HEK293 (cell line): ENCODE measurements around the gene ALOX12B.

Experiments used
- CTCF ChIA-PET: fragments of 350-600 bp; formaldehyde crosslinking; extraction: SDS; loops from one replicate; lab custom pipeline; 2021; ENCODE audit warnings: antibody characterized with exemption; lab: Yijun Ruan, JAX
- POLR2A ChIA-PET: fragments of 300-600 bp; formaldehyde crosslinking; extraction: SDS; loops from one replicate; lab custom pipeline; 2020; ENCODE audit warnings: antibody characterized with exemption, inconsistent platforms; lab: Yijun Ruan, JAX
- H3K27ac ChIP-seq: fragments of 200-500 bp; sonication (Bioruptor generic); 2 replicates; pipeline ENCODE4 v1.5.1; 2014; ENCODE audit warnings: low read depth, low read length, control low read depth, inconsistent platforms; ENCODE audit errors: extremely low read depth
- H3K36me3 ChIP-seq, 2 experiments: fragments of 200-500 bp in 1 of 2; sonication (Bioruptor generic) in 1 of 2; 1 replicate in 1 of 2; 2 replicates in 1 of 2; pipeline ENCODE4 v1.5.1; 2014 to 2017; ENCODE audit warnings: inconsistent platforms in 2 of 2, low read length in 2 of 2; ENCODE audit not compliant: control insufficient read depth in 2 of 2, insufficient read depth in 1 of 2
- H3K4me1 ChIP-seq: fragments of 200-500 bp; sonication (Bioruptor generic); 2 replicates; pipeline ENCODE4 v1.5.1; 2014; ENCODE audit warnings: mild to moderate bottlenecking, low read length, inconsistent platforms; ENCODE audit not compliant: control insufficient read depth, insufficient read depth
- H3K4me3 ChIP-seq: 2 replicates; pipeline ENCODE4 v1.5.1; 2011; ENCODE audit warnings: low read depth, mild to moderate bottlenecking, control low read depth, low read length, moderate library complexity
- H3K9me3 ChIP-seq: fragments of 200-500 bp; sonication (Bioruptor generic); 2 replicates; pipeline ENCODE4 v1.5.1; 2014; ENCODE audit warnings: low read depth, low read length, inconsistent platforms; ENCODE audit not compliant: control insufficient read depth, insufficient read depth
- CTCF ChIP-seq: fragments of 450-650 bp; formaldehyde crosslinking; IDR thresholded peaks from 2 replicates; pipeline ENCODE4 v1.5.1; 2016; ENCODE audit warnings: missing biosample characterization, missing genetic modification characterization
- FEZF1 ChIP-seq: fragments of 450-650 bp; formaldehyde crosslinking; IDR thresholded peaks from 2 replicates; pipeline ENCODE4 v1.5.1; 2016; ENCODE audit warnings: missing biosample characterization, missing genetic modification characterization
- GFI1B ChIP-seq: fragments of 450-650 bp; formaldehyde crosslinking; IDR thresholded peaks from 2 replicates; pipeline ENCODE4 v1.5.1; 2016; ENCODE audit warnings: missing biosample characterization, missing genetic modification characterization
- GLIS1 ChIP-seq: fragments of 450-650 bp; formaldehyde crosslinking; IDR thresholded peaks from 2 replicates; pipeline ENCODE4 v1.5.1; 2016; ENCODE audit warnings: missing biosample characterization, missing genetic modification characterization
- HOXC10 ChIP-seq: sonication (generic); formaldehyde crosslinking; IDR thresholded peaks from 2 replicates; pipeline ENCODE4 v1.8.1; 2023; ENCODE audit warnings: mild to moderate bottlenecking, missing genetic modification reagents
- KLF1 ChIP-seq: fragments of 450-650 bp; formaldehyde crosslinking; IDR thresholded peaks from 2 replicates; pipeline ENCODE4 v1.5.1; 2016; ENCODE audit warnings: missing biosample characterization, missing genetic modification characterization
- KLF10 ChIP-seq: fragments of 450-650 bp; IDR thresholded peaks from 2 replicates; pipeline ENCODE4 v1.5.1; 2018; ENCODE audit warnings: missing biosample characterization, mild to moderate bottlenecking, missing genetic modification characterization
- KLF8 ChIP-seq: fragments of 450-650 bp; formaldehyde crosslinking; IDR thresholded peaks from 2 replicates; pipeline ENCODE4 v1.5.1; 2016; ENCODE audit warnings: missing biosample characterization, missing genetic modification characterization
- PBX3 ChIP-seq: sonication (generic); formaldehyde crosslinking; IDR thresholded peaks from 2 replicates; pipeline ENCODE4 v1.8.1; 2022; ENCODE audit warnings: mild to moderate bottlenecking, moderate library complexity, missing genetic modification reagents
- SETDB1 ChIP-seq: IDR thresholded peaks from one replicate; pipeline ENCODE4 v1.6.1; 2017; ENCODE audit warnings: mild to moderate bottlenecking, low read length, moderate library complexity, mixed read lengths; ENCODE audit not compliant: insufficient read length
- SP3 ChIP-seq: fragments of 450-650 bp; formaldehyde crosslinking; IDR thresholded peaks from 2 replicates; pipeline ENCODE4 v1.5.1; 2016; ENCODE audit warnings: missing biosample characterization, missing genetic modification characterization
- ZNF133 ChIP-seq: fragments of 450-650 bp; formaldehyde crosslinking; IDR thresholded peaks from 2 replicates; pipeline ENCODE4 v1.5.1; 2016; ENCODE audit warnings: missing biosample characterization, missing genetic modification characterization
- ZNF140 ChIP-seq: fragments of 450-650 bp; formaldehyde crosslinking; IDR thresholded peaks from 2 replicates; pipeline ENCODE4 v1.5.1; 2016; ENCODE audit warnings: missing biosample characterization, missing genetic modification characterization
- ZNF211 ChIP-seq: fragments of 450-650 bp; formaldehyde crosslinking; IDR thresholded peaks from 2 replicates; pipeline ENCODE4 v1.5.1; 2016; ENCODE audit warnings: low read depth, missing biosample characterization, missing genetic modification characterization
- ZNF335 ChIP-seq: fragments of 450-650 bp; formaldehyde crosslinking; conservative IDR thresholded peaks from 2 replicates; pipeline ENCODE4 v1.5.1; 2016; ENCODE audit warnings: missing biosample characterization, missing genetic modification characterization
- ZNF366 ChIP-seq: fragments of 450-650 bp; formaldehyde crosslinking; conservative IDR thresholded peaks from 2 replicates; pipeline ENCODE4 v1.5.1; 2016; ENCODE audit warnings: missing biosample characterization, missing genetic modification characterization
- ZNF423 ChIP-seq: fragments of 450-650 bp; formaldehyde crosslinking; IDR thresholded peaks from 2 replicates; pipeline ENCODE4 v1.5.1; 2016; ENCODE audit warnings: missing biosample characterization, missing genetic modification characterization
- ZNF426 ChIP-seq: fragments of 450-650 bp; formaldehyde crosslinking; IDR thresholded peaks from 2 replicates; pipeline ENCODE4 v1.5.1; 2017; ENCODE audit warnings: missing biosample characterization, missing genetic modification characterization, mild to moderate bottlenecking, inconsistent platforms, moderate library complexity
- ZNF548 ChIP-seq: fragments of 450-650 bp; formaldehyde crosslinking; IDR thresholded peaks from 2 replicates; pipeline ENCODE4 v1.5.1; 2016; ENCODE audit warnings: missing biosample characterization, missing genetic modification characterization
- ZNF621 ChIP-seq: fragments of 450-650 bp; formaldehyde crosslinking; IDR thresholded peaks from 2 replicates; pipeline ENCODE4 v1.5.1; 2017; ENCODE audit warnings: missing biosample characterization, missing genetic modification characterization
- ZNF654 ChIP-seq: fragments of 450-650 bp; formaldehyde crosslinking; IDR thresholded peaks from 2 replicates; pipeline ENCODE4 v1.5.1; 2016; ENCODE audit warnings: low read depth, missing biosample characterization, missing genetic modification characterization
- ZNF76 ChIP-seq: fragments of 450-650 bp; formaldehyde crosslinking; IDR thresholded peaks from 2 replicates; pipeline ENCODE4; 2016; ENCODE audit warnings: low read depth, missing biosample characterization, missing genetic modification characterization, borderline replicate concordance
- TF ChIP-seq, protein P1 (sequence below): fragments of 450-650 bp; formaldehyde crosslinking; IDR thresholded peaks from 2 replicates; pipeline ENCODE4 v1.5.1; 2017; ENCODE audit warnings: missing biosample characterization, missing genetic modification characterization
- TF ChIP-seq, protein P2 (sequence below): fragments of 450-650 bp; formaldehyde crosslinking; IDR thresholded peaks from 2 replicates; pipeline ENCODE4 v1.5.1; 2017; ENCODE audit warnings: missing biosample characterization, missing genetic modification characterization
- TF ChIP-seq, protein P3 (sequence below): fragments of 450-650 bp; formaldehyde crosslinking; IDR thresholded peaks from 2 replicates; pipeline ENCODE4 v1.5.1; 2016; ENCODE audit warnings: missing biosample characterization, missing genetic modification characterization

ALOX12B gene

GRCh38 chr17:8095361-8095760, 7.8 kb upstream of the ALOX12B start:
- Histone ChIP-seq H3K36me3 (no peaks in the 10 kb centered on the region), H3K4me3 (no peak overlapping the region), H3K27ac (no peak overlapping the region), H3K9me3 (no peaks in the 10 kb centered on the region), H3K4me1 (no peaks in the 10 kb centered on the region)
- ChIA-PET POLR2A (no interaction called here), CTCF (interaction anchor here (13.6 to 27.3 kb wide), 2 partner anchors 10 to 18 kb away, joined by 288 to 561 read pairs; no protein-coding TSS in a partner anchor)
- TF ChIP-seq CTCF (tag by site-specific recombination), result peak; percentile 62
- no peak for TF ChIP-seq SP3 (tag by site-specific recombination)

GRCh38 chr17:8091033-8091687, 3.6 kb upstream of the ALOX12B start:
- no peaks in the 10 kb centered on the region for H3K4me1 ChIP-seq
- no peak overlapping the region for H3K4me3 ChIP-seq
- TF ChIP-seq KLF8 (tag by site-specific recombination) (no peak), ZNF423 (tag by site-specific recombination) (no peak), ZNF548 (tag by site-specific recombination) (no peak), ZNF76 (tag by site-specific recombination) (no peak), ZNF140 (tag by site-specific recombination) (no peak), ZNF211 (no peak), ZNF133 (no peak), ZNF621 (tag by site-specific recombination) (no peak), PBX3 (CRISPR knock-in tag) (no peak), ZNF426 (tag by site-specific recombination) (no peak), GFI1B (tag by site-specific recombination) (no peak), GLIS1 (tag by site-specific recombination) (no peak)
- TF ChIP-seq, protein P1, sequence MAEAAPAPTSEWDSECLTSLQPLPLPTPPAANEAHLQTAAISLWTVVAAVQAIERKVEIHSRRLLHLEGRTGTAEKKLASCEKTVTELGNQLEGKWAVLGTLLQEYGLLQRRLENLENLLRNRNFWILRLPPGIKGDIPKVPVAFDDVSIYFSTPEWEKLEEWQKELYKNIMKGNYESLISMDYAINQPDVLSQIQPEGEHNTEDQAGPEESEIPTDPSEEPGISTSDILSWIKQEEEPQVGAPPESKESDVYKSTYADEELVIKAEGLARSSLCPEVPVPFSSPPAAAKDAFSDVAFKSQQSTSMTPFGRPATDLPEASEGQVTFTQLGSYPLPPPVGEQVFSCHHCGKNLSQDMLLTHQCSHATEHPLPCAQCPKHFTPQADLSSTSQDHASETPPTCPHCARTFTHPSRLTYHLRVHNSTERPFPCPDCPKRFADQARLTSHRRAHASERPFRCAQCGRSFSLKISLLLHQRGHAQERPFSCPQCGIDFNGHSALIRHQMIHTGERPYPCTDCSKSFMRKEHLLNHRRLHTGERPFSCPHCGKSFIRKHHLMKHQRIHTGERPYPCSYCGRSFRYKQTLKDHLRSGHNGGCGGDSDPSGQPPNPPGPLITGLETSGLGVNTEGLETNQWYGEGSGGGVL (tag by site-specific recombination), result no peak
- no peaks in the 10 kb centered on the region for H3K9me3 ChIP-seq
- H3K36me3 ChIP-seq, result no peaks in the 10 kb centered on the region
- no peak overlapping the region for H3K27ac ChIP-seq
- CTCF ChIA-PET, result interaction anchor here (0.7 to 27.3 kb wide), 8 partner anchors 14 to 158 kb away, joined by 3 to 561 read pairs (median 5); no protein-coding TSS in a partner anchor
- POLR2A ChIA-PET, result interaction anchor here (0.7 kb wide), 1 partner anchor 82 kb away, joined by 6 read pairs; no protein-coding TSS in a partner anchor

DNA sequence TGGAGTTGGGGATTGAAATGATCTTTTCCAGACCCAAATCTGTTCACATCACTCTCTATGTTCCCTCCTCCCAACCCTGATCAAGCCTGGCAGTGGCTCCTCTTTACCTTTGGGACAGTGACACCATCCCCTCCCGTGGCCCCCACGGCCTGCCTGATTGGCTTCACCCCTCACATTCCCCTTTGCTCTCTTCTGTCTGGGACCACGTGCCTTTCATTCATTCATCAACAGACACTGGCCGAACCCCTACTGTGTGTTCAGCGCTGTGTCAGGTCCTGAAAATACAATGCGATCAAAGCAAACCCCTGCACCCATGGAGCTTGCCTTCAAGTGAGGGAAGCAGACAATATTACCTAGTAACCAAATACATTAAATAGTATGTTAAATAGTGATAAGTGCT, 2.2 kb upstream of the ALOX12B start:
- no peak overlapping the region for H3K27ac ChIP-seq
- no peaks in the 10 kb centered on the region for H3K4me1 ChIP-seq
- CTCF ChIA-PET, result interaction anchor here (0.6 to 27.3 kb wide), 5 partner anchors 13 to 288 kb away, joined by 3 to 561 read pairs (median 5); no protein-coding TSS in a partner anchor
- no peaks in the 10 kb centered on the region for H3K36me3 ChIP-seq
- POLR2A ChIA-PET, result no interaction called here
- no peak overlapping the region for H3K4me3 ChIP-seq
- no peaks in the 10 kb centered on the region for H3K9me3 ChIP-seq
- TF ChIP-seq ZNF366 (tag by site-specific recombination) (no peak), ZNF140 (tag by site-specific recombination) (no peak), ZNF335 (tag by site-specific recombination) (no peak), FEZF1 (tag by site-specific recombination) (no peak), KLF10 (tag by site-specific recombination) (no peak), HOXC10 (CRISPR knock-in tag) (no peak), ZNF654 (tag by site-specific recombination) (no peak), KLF1 (tag by site-specific recombination) (no peak), SETDB1 (no peak)
- TF ChIP-seq, protein P2, sequence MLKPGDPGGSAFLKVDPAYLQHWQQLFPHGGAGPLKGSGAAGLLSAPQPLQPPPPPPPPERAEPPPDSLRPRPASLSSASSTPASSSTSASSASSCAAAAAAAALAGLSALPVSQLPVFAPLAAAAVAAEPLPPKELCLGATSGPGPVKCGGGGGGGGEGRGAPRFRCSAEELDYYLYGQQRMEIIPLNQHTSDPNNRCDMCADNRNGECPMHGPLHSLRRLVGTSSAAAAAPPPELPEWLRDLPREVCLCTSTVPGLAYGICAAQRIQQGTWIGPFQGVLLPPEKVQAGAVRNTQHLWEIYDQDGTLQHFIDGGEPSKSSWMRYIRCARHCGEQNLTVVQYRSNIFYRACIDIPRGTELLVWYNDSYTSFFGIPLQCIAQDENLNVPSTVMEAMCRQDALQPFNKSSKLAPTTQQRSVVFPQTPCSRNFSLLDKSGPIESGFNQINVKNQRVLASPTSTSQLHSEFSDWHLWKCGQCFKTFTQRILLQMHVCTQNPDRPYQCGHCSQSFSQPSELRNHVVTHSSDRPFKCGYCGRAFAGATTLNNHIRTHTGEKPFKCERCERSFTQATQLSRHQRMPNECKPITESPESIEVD (tag by site-specific recombination), result no peak
- TF ChIP-seq, protein P3, sequence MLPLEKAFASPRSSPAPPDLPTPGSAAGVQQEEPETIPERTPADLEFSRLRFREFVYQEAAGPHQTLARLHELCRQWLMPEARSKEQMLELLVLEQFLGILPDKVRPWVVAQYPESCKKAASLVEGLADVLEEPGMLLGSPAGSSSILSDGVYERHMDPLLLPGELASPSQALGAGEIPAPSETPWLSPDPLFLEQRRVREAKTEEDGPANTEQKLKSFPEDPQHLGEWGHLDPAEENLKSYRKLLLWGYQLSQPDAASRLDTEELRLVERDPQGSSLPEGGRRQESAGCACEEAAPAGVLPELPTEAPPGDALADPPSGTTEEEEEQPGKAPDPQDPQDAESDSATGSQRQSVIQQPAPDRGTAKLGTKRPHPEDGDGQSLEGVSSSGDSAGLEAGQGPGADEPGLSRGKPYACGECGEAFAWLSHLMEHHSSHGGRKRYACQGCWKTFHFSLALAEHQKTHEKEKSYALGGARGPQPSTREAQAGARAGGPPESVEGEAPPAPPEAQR (tag by site-specific recombination), result no peak
